GM23338 (cell line): ENCODE data around the gene EPHB2. TPM values are rescaled to one million over a fixed set of nuclear protein-coding genes. Genes with fewer than 3 reads are reported as not detected.

Experiments
- ATAC-seq: fragments of 200-7000 bp; cut with Tn5 transposase; 3 replicates; pipeline ENCODE4 v1.9.1; 2020
- DNase-seq: peaks from one replicate; pipeline ENCODE4 v3.0.0-alpha.2; 2015; ENCODE audit warnings: low spot score
- H2AFZ ChIP-seq: fragments of 200-600 bp; sonication (generic); 2 replicates; pipeline ENCODE4 v1.8.0; 2016; ENCODE audit warnings: antibody characterized with exemption, mild to moderate bottlenecking, moderate library complexity
- H3F3A ChIP-seq: fragments of 200-600 bp; sonication (generic); replicated peaks from 2 replicates; pipeline ENCODE4 v1.8.0; 2017; ENCODE audit warnings: antibody characterized with exemption, mixed run types, low read depth
- H3K27ac ChIP-seq: fragments of 200-600 bp; sonication (generic); 2 replicates; pipeline ENCODE4 v1.6.1; 2016; ENCODE audit warnings: low read depth
- H3K27me3 ChIP-seq: fragments of 200-600 bp; sonication (generic); 2 replicates; pipeline ENCODE4 v1.8.0; 2016; ENCODE audit warnings: mild to moderate bottlenecking, mixed run types, moderate library complexity; ENCODE audit not compliant: insufficient read depth
- H3K36me3 ChIP-seq: fragments of 200-600 bp; sonication (generic); 2 replicates; pipeline ENCODE4 v1.8.0; 2016; ENCODE audit warnings: mild to moderate bottlenecking; ENCODE audit not compliant: insufficient read depth
- H3K4me1 ChIP-seq: fragments of 200-600 bp; sonication (generic); 2 replicates; pipeline ENCODE4 v1.8.0; 2016; ENCODE audit warnings: mild to moderate bottlenecking, moderate library complexity; ENCODE audit not compliant: insufficient read depth
- H3K4me2 ChIP-seq: fragments of 200-600 bp; sonication (generic); 2 replicates; pipeline ENCODE4 v1.7.1; 2017; ENCODE audit warnings: mixed run types
- H3K4me3 ChIP-seq: fragments of 200-600 bp; sonication (generic); 2 replicates; pipeline ENCODE4 v1.6.1; 2016; ENCODE audit warnings: mixed run types
- H3K79me2 ChIP-seq: fragments of 200-600 bp; sonication (generic); replicated peaks from 2 replicates; pipeline ENCODE4 v1.8.0; 2017; ENCODE audit warnings: mild to moderate bottlenecking; ENCODE audit not compliant: insufficient read depth
- H3K9me2 ChIP-seq: fragments of 200-600 bp; sonication (generic); 2 replicates; pipeline ENCODE4 v1.8.0; 2017; ENCODE audit not compliant: insufficient read depth
- H4K20me1 ChIP-seq: fragments of 200-600 bp; sonication (generic); replicated peaks from 2 replicates; pipeline ENCODE4 v1.8.0; 2017; ENCODE audit warnings: mild to moderate bottlenecking; ENCODE audit not compliant: insufficient read depth
- H3K27ac Mint-ChIP-seq: 2 replicates; pipeline ENCODE4 v1.8.0; 2020; ENCODE audit warnings: inconsistent platforms, mild to moderate bottlenecking, moderate library complexity, mixed read lengths
- H3K27me3 Mint-ChIP-seq: 3 replicates; pipeline ENCODE4 v1.8.0; 2022; ENCODE audit warnings: low read depth, mild to moderate bottlenecking, moderate library complexity, mixed read lengths, inconsistent platforms; ENCODE audit not compliant: insufficient read depth, poor library complexity
- H3K36me3 Mint-ChIP-seq: 3 replicates; pipeline ENCODE4 v1.8.0; 2021; ENCODE audit warnings: low read depth, mild to moderate bottlenecking, inconsistent platforms, moderate library complexity, mixed read lengths
- H3K4me1 Mint-ChIP-seq: 3 replicates; pipeline ENCODE4 v1.8.0; 2020; ENCODE audit warnings: mild to moderate bottlenecking, inconsistent platforms, mixed read lengths
- H3K4me3 Mint-ChIP-seq: 3 replicates; pipeline ENCODE4 v1.8.0; 2021; ENCODE audit warnings: moderate library complexity, mild to moderate bottlenecking, inconsistent platforms, mixed read lengths
- H3K9me3 Mint-ChIP-seq: 3 replicates; pipeline ENCODE4 v1.8.0; 2020; ENCODE audit warnings: moderate library complexity, mild to moderate bottlenecking, inconsistent platforms, mixed read lengths
- CREB1 ChIP-seq: fragments of 250-450 bp; sonication (Bioruptor Pico); IDR thresholded peaks from 2 replicates; pipeline ENCODE4 v1.5.0; 2020; ENCODE audit warnings: low read depth, mild to moderate bottlenecking, moderate library complexity
- EZH2 ChIP-seq: fragments of 200-600 bp; sonication (generic); IDR thresholded peaks from one replicate; pipeline ENCODE4 v1.8.0; 2017; ENCODE audit warnings: antibody characterized with exemption, mild to moderate bottlenecking, low read depth; ENCODE audit not compliant: unreplicated experiment
- EZH2phosphoT487 ChIP-seq: fragments of 200-600 bp; sonication (generic); IDR thresholded peaks from one replicate; pipeline ENCODE4 v1.8.1; 2018; ENCODE audit warnings: antibody characterized with exemption; ENCODE audit not compliant: unreplicated experiment
- JUNB ChIP-seq: IDR thresholded peaks from one replicate; pipeline ENCODE4 v1.6.1; 2016; ENCODE audit warnings: antibody characterized with exemption; ENCODE audit not compliant: unreplicated experiment
- NANOG ChIP-seq: IDR thresholded peaks from 2 replicates; pipeline ENCODE4 v1.6.1; 2016; ENCODE audit warnings: antibody characterized with exemption, borderline replicate concordance
- POLR2AphosphoS5 ChIP-seq: IDR thresholded peaks from 2 replicates; pipeline ENCODE4 v1.6.1; 2016; ENCODE audit warnings: antibody characterized with exemption, low read depth
- STAT1 ChIP-seq: IDR thresholded peaks from one replicate; pipeline ENCODE4 v1.6.1; 2016; ENCODE audit warnings: antibody characterized with exemption; ENCODE audit not compliant: unreplicated experiment
- ZNF114 ChIP-seq: fragments of 250-450 bp; sonication (Bioruptor Pico); IDR thresholded peaks from 2 replicates; pipeline ENCODE4 v1.5.0; 2020; ENCODE audit warnings: mild to moderate bottlenecking, moderate library complexity
- ZNF331 ChIP-seq: fragments of 250-450 bp; sonication (Bioruptor Pico); IDR thresholded peaks from 2 replicates; pipeline ENCODE4 v1.5.0; 2020; ENCODE audit warnings: low read depth, mild to moderate bottlenecking, moderate library complexity
- polyA plus RNA-seq: library from polyadenylated mRNA; unstranded; fragments of >200 nt; fragmentation: Nextera tagmentation; extraction: Ambion mirVana; gene quantifications from 2 replicates; pipeline ENCODE4 v1.2.1, GENCODE V29; 2016
- total RNA-seq: library from RNA; depleted of rRNA; stranded (reverse); fragments of >200 nt; shearing (Covaris generic); gene quantifications from 2 replicates; pipeline ENCODE4 v1.2.3, GENCODE V29; 2014
- TF ChIP-seq, protein P1 (sequence below): fragments of 250-450 bp; sonication (Bioruptor Pico); IDR thresholded peaks from 2 replicates; pipeline ENCODE4 v1.5.0; 2020; ENCODE audit warnings: mild to moderate bottlenecking, moderate library complexity
- TF ChIP-seq, protein P2 (sequence below), 2 experiments: fragments of 200-600 bp in 1 of 2; sonication (generic) in 1 of 2; conservative IDR thresholded peaks; 2 replicates each; pipeline versions ENCODE4 v1.5.1 to v1.6.1; 2016 to 2017; ENCODE audit warnings: antibody characterized with exemption in 2 of 2, low read depth in 2 of 2, mild to moderate bottlenecking in 2 of 2, moderate library complexity in 1 of 2
- TF ChIP-seq, protein P3 (sequence below): IDR thresholded peaks from 2 replicates; pipeline ENCODE4 v1.6.1; 2016; ENCODE audit warnings: antibody characterized with exemption
- TF ChIP-seq, protein P4 (sequence below): IDR thresholded peaks from one replicate; pipeline ENCODE4 v1.6.1; 2018; ENCODE audit warnings: antibody characterized with exemption; ENCODE audit not compliant: unreplicated experiment

EPHB2 gene
- total and polyA plus RNA-seq, 2 experiments from 2014 or later: 4.1 to 20.1 TPM

DNA sequence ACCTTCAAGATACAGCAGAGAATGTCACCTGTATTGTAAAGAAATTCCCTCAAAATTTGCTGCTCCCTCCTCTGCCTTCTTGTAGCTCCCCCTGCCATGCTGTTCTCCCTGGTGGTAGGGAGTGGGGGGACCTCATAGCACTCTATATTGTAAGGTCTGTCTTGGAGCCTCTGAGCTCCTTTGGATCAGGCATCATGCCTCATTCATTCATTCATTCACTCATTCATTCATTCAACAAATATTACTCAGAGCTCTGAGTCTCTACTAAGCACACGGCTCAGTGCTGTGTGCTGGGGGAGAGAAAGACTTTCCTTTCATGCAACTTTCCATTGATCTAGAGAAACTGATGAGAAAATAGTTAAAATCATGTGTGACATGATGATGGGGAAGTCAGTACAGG lies 27.1 kb upstream of the EPHB2 start:
- DNase-seq: no peak
- H4K20me1 ChIP-seq: no peaks in the 10 kb centered on the region
- H2AFZ ChIP-seq: no peak overlapping the region
- Mint-ChIP-seq H3K4me1 (peaks cover 4% of the 10 kb centered on the region), H3K4me3 (no peak overlapping the region), H3K36me3 (no peaks in the 10 kb centered on the region), H3K9me3 (no peaks in the 10 kb centered on the region), H3K27ac (no peak overlapping the region), H3K27me3 (peaks cover 6% of the 10 kb centered on the region)
- no peaks in the 10 kb centered on the region for H3K36me3 ChIP-seq
- no peak for ATAC-seq
- H3K27me3 ChIP-seq: no peaks in the 10 kb centered on the region
- H3K9me2 ChIP-seq: no peaks in the 10 kb centered on the region
- H3F3A ChIP-seq: peaks cover 5% of the 10 kb centered on the region
- TF ChIP-seq NANOG: no peak
- TF ChIP-seq EZH2: no peak
- no peak for TF ChIP-seq STAT1
- no peak for TF ChIP-seq EZH2phosphoT487
- TF ChIP-seq, protein P1, sequence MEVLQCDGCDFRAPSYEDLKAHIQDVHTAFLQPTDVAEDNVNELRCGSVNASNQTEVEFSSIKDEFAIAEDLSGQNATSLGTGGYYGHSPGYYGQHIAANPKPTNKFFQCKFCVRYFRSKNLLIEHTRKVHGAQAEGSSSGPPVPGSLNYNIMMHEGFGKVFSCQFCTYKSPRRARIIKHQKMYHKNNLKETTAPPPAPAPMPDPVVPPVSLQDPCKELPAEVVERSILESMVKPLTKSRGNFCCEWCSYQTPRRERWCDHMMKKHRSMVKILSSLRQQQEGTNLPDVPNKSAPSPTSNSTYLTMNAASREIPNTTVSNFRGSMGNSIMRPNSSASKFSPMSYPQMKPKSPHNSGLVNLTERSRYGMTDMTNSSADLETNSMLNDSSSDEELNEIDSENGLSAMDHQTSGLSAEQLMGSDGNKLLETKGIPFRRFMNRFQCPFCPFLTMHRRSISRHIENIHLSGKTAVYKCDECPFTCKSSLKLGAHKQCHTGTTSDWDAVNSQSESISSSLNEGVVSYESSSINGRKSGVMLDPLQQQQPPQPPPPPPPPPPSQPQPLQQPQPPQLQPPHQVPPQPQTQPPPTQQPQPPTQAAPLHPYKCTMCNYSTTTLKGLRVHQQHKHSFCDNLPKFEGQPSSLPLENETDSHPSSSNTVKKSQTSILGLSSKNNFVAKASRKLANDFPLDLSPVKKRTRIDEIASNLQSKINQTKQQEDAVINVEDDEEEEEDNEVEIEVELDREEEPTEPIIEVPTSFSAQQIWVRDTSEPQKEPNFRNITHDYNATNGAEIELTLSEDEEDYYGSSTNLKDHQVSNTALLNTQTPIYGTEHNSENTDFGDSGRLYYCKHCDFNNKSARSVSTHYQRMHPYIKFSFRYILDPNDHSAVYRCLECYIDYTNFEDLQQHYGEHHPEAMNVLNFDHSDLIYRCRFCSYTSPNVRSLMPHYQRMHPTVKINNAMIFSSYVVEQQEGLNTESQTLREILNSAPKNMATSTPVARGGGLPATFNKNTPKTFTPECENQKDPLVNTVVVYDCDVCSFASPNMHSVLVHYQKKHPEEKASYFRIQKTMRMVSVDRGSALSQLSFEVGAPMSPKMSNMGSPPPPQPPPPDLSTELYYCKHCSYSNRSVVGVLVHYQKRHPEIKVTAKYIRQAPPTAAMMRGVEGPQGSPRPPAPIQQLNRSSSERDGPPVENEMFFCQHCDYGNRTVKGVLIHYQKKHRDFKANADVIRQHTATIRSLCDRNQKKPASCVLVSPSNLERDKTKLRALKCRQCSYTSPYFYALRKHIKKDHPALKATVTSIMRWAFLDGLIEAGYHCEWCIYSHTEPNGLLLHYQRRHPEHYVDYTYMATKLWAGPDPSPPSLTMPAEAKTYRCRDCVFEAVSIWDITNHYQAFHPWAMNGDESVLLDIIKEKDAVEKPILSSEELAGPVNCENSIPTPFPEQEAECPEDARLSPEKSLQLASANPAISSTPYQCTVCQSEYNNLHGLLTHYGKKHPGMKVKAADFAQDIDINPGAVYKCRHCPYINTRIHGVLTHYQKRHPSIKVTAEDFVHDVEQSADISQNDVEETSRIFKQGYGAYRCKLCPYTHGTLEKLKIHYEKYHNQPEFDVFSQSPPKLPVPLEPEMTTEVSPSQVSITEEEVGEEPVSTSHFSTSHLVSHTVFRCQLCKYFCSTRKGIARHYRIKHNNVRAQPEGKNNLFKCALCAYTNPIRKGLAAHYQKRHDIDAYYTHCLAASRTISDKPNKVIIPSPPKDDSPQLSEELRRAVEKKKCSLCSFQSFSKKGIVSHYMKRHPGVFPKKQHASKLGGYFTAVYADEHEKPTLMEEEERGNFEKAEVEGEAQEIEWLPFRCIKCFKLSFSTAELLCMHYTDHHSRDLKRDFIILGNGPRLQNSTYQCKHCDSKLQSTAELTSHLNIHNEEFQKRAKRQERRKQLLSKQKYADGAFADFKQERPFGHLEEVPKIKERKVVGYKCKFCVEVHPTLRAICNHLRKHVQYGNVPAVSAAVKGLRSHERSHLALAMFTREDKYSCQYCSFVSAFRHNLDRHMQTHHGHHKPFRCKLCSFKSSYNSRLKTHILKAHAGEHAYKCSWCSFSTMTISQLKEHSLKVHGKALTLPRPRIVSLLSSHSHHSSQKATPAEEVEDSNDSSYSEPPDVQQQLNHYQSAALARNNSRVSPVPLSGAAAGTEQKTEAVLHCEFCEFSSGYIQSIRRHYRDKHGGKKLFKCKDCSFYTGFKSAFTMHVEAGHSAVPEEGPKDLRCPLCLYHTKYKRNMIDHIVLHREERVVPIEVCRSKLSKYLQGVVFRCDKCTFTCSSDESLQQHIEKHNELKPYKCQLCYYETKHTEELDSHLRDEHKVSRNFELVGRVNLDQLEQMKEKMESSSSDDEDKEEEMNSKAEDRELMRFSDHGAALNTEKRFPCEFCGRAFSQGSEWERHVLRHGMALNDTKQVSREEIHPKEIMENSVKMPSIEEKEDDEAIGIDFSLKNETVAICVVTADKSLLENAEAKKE (CRISPR knock-in tag): no peak
- no peak for TF ChIP-seq CREB1 (CRISPR knock-in tag)
- TF ChIP-seq, protein P2, sequence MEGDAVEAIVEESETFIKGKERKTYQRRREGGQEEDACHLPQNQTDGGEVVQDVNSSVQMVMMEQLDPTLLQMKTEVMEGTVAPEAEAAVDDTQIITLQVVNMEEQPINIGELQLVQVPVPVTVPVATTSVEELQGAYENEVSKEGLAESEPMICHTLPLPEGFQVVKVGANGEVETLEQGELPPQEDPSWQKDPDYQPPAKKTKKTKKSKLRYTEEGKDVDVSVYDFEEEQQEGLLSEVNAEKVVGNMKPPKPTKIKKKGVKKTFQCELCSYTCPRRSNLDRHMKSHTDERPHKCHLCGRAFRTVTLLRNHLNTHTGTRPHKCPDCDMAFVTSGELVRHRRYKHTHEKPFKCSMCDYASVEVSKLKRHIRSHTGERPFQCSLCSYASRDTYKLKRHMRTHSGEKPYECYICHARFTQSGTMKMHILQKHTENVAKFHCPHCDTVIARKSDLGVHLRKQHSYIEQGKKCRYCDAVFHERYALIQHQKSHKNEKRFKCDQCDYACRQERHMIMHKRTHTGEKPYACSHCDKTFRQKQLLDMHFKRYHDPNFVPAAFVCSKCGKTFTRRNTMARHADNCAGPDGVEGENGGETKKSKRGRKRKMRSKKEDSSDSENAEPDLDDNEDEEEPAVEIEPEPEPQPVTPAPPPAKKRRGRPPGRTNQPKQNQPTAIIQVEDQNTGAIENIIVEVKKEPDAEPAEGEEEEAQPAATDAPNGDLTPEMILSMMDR (conservative IDR thresholded peaks at IDR 0.05; ENCODE audit: low read depth in 2 of 2): no peak
- TF ChIP-seq, protein P3, sequence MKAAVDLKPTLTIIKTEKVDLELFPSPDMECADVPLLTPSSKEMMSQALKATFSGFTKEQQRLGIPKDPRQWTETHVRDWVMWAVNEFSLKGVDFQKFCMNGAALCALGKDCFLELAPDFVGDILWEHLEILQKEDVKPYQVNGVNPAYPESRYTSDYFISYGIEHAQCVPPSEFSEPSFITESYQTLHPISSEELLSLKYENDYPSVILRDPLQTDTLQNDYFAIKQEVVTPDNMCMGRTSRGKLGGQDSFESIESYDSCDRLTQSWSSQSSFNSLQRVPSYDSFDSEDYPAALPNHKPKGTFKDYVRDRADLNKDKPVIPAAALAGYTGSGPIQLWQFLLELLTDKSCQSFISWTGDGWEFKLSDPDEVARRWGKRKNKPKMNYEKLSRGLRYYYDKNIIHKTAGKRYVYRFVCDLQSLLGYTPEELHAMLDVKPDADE: no peak
- TF ChIP-seq POLR2AphosphoS5: no peak
- TF ChIP-seq, protein P4, sequence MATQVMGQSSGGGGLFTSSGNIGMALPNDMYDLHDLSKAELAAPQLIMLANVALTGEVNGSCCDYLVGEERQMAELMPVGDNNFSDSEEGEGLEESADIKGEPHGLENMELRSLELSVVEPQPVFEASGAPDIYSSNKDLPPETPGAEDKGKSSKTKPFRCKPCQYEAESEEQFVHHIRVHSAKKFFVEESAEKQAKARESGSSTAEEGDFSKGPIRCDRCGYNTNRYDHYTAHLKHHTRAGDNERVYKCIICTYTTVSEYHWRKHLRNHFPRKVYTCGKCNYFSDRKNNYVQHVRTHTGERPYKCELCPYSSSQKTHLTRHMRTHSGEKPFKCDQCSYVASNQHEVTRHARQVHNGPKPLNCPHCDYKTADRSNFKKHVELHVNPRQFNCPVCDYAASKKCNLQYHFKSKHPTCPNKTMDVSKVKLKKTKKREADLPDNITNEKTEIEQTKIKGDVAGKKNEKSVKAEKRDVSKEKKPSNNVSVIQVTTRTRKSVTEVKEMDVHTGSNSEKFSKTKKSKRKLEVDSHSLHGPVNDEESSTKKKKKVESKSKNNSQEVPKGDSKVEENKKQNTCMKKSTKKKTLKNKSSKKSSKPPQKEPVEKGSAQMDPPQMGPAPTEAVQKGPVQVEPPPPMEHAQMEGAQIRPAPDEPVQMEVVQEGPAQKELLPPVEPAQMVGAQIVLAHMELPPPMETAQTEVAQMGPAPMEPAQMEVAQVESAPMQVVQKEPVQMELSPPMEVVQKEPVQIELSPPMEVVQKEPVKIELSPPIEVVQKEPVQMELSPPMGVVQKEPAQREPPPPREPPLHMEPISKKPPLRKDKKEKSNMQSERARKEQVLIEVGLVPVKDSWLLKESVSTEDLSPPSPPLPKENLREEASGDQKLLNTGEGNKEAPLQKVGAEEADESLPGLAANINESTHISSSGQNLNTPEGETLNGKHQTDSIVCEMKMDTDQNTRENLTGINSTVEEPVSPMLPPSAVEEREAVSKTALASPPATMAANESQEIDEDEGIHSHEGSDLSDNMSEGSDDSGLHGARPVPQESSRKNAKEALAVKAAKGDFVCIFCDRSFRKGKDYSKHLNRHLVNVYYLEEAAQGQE: no peak
- TF ChIP-seq JUNB: no peak
- no peak for TF ChIP-seq ZNF114 (CRISPR knock-in tag)
- TF ChIP-seq ZNF331 (CRISPR knock-in tag): no peak
- H3K4me2 ChIP-seq: no peak overlapping the region
- no peaks in the 10 kb centered on the region for H3K79me2 ChIP-seq
- no peak overlapping the region for H3K27ac ChIP-seq
- H3K4me1 ChIP-seq: no peaks in the 10 kb centered on the region
- no peak overlapping the region for H3K4me3 ChIP-seq
